ENCODE data around the gene DEPP1. TPM values are rescaled to one million over a fixed set of nuclear protein-coding genes. Genes with fewer than 3 reads are reported as not detected.

DEPP1 gene
- total and polyA plus RNA-seq, 2 of the 13 experiments (the other 11 are each of a cell fraction or from before 2014, with no cell fraction given): 14.8 to 270 TPM

DNA sequence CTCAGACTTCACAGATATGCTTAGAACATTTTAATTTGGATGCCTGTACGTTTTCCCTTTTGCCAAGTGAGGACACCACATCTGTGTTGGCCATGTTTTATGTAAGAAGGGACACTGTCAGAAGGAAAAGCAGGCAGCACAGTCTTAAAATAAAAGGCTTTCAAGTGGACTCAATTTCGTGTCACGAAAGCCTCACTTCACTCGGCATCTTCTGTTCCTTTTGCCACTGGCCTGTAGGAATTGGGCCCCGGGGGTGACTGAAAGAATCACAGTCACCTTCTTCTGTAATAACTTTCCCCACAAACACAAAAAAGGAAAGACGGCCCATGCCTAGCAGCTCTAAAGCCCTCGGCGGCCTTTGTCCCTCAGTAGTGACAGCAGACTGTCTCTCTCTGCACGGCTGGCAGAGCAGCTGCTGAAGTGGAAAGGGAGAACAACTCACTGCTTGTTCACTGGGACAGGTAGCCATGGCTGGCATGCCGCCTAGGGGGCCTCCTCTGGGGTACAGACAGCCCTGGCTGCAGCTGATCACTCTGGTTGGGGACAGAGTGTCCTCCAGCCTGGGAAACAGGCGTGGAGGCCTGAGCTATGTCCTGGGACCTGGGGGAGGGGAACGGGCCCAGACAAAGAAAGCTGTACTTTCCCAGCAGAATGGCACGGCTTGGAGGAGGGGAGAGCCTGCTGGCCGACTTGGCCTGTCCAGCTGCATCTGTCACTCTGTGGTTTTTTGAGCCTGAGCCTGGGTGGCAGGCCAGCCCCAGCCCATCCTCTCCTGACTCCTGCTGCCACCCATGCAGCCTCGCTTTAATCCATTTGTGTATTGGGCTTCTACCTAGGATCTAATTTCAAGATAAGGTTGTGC lies 14.6 kb downstream of the DEPP1 start (continued):
- TF ChIP-seq, protein P1, sequence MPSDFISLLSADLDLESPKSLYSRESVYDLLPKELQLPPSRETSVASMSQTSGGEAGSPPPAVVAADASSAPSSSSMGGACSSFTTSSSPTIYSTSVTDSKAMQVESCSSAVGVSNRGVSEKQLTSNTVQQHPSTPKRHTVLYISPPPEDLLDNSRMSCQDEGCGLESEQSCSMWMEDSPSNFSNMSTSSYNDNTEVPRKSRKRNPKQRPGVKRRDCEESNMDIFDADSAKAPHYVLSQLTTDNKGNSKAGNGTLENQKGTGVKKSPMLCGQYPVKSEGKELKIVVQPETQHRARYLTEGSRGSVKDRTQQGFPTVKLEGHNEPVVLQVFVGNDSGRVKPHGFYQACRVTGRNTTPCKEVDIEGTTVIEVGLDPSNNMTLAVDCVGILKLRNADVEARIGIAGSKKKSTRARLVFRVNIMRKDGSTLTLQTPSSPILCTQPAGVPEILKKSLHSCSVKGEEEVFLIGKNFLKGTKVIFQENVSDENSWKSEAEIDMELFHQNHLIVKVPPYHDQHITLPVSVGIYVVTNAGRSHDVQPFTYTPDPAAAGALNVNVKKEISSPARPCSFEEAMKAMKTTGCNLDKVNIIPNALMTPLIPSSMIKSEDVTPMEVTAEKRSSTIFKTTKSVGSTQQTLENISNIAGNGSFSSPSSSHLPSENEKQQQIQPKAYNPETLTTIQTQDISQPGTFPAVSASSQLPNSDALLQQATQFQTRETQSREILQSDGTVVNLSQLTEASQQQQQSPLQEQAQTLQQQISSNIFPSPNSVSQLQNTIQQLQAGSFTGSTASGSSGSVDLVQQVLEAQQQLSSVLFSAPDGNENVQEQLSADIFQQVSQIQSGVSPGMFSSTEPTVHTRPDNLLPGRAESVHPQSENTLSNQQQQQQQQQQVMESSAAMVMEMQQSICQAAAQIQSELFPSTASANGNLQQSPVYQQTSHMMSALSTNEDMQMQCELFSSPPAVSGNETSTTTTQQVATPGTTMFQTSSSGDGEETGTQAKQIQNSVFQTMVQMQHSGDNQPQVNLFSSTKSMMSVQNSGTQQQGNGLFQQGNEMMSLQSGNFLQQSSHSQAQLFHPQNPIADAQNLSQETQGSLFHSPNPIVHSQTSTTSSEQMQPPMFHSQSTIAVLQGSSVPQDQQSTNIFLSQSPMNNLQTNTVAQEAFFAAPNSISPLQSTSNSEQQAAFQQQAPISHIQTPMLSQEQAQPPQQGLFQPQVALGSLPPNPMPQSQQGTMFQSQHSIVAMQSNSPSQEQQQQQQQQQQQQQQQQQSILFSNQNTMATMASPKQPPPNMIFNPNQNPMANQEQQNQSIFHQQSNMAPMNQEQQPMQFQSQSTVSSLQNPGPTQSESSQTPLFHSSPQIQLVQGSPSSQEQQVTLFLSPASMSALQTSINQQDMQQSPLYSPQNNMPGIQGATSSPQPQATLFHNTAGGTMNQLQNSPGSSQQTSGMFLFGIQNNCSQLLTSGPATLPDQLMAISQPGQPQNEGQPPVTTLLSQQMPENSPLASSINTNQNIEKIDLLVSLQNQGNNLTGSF (CRISPR knock-in tag; IDR thresholded peaks at IDR 0.05): 0 out of 2 replicates have a peak, but pooled peaks have one; percentile 47
- TF ChIP-seq SRF (IDR thresholded peaks at IDR 0.05; ENCODE audit: low read depth, low read length) (no peak), GABPB1 (CRISPR knock-in tag; IDR thresholded peaks at IDR 0.05) (0 out of 2 replicates have a peak, but pooled peaks have one; percentile 27), ELF1 (CRISPR knock-in tag; IDR thresholded peaks at IDR 0.05) (0 out of 2 replicates have a peak, but pooled peaks have one; percentile 42), TP53 (CRISPR knock-in tag; conservative IDR thresholded peaks at IDR 0.05) (no peak), ZFP1 (CRISPR knock-in tag; IDR thresholded peaks at IDR 0.05) (0 out of 2 replicates have a peak, but pooled peaks have one; percentile 30), HIVEP1 (CRISPR knock-in tag; IDR thresholded peaks at IDR 0.05) (0 out of 2 replicates have a peak, but pooled peaks have one; percentile 32), ZNF121 (CRISPR knock-in tag; IDR thresholded peaks at IDR 0.05) (peak; percentile 55), SAFB2 (CRISPR knock-in tag; IDR thresholded peaks at IDR 0.05; ENCODE audit: borderline replicate concordance, low read depth) (no peak), ZNF788 (CRISPR knock-in tag; IDR thresholded peaks at IDR 0.05; ENCODE audit: borderline replicate concordance) (peak; percentile 56; the same call in 1 of the 2 replicates)
- TF ChIP-seq, protein P2, sequence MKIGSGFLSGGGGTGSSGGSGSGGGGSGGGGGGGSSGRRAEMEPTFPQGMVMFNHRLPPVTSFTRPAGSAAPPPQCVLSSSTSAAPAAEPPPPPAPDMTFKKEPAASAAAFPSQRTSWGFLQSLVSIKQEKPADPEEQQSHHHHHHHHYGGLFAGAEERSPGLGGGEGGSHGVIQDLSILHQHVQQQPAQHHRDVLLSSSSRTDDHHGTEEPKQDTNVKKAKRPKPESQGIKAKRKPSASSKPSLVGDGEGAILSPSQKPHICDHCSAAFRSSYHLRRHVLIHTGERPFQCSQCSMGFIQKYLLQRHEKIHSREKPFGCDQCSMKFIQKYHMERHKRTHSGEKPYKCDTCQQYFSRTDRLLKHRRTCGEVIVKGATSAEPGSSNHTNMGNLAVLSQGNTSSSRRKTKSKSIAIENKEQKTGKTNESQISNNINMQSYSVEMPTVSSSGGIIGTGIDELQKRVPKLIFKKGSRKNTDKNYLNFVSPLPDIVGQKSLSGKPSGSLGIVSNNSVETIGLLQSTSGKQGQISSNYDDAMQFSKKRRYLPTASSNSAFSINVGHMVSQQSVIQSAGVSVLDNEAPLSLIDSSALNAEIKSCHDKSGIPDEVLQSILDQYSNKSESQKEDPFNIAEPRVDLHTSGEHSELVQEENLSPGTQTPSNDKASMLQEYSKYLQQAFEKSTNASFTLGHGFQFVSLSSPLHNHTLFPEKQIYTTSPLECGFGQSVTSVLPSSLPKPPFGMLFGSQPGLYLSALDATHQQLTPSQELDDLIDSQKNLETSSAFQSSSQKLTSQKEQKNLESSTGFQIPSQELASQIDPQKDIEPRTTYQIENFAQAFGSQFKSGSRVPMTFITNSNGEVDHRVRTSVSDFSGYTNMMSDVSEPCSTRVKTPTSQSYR (CRISPR knock-in tag; IDR thresholded peaks at IDR 0.05; ENCODE audit: borderline replicate concordance): peak; percentile 97
- TF ChIP-seq, protein P3, sequence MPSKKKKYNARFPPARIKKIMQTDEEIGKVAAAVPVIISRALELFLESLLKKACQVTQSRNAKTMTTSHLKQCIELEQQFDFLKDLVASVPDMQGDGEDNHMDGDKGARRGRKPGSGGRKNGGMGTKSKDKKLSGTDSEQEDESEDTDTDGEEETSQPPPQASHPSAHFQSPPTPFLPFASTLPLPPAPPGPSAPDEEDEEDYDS (CRISPR knock-in tag; IDR thresholded peaks at IDR 0.05): peak; percentile 63
- TF ChIP-seq, protein P4, sequence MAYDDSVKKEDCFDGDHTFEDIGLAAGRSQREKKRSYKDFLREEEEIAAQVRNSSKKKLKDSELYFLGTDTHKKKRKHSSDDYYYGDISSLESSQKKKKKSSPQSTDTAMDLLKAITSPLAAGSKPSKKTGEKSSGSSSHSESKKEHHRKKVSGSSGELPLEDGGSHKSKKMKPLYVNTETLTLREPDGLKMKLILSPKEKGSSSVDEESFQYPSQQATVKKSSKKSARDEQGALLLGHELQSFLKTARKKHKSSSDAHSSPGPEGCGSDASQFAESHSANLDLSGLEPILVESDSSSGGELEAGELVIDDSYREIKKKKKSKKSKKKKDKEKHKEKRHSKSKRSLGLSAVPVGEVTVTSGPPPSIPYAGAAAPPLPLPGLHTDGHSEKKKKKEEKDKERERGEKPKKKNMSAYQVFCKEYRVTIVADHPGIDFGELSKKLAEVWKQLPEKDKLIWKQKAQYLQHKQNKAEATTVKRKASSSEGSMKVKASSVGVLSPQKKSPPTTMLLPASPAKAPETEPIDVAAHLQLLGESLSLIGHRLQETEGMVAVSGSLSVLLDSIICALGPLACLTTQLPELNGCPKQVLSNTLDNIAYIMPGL (CRISPR knock-in tag; IDR thresholded peaks at IDR 0.05; ENCODE audit: borderline replicate concordance in 1 of 2, low read depth in 1 of 2): 0 out of 4 replicates have a peak, but pooled peaks of 1 of the 2 experiments have one; percentile 43
